Smooth muscle cell (in vitro differentiated cells): ENCODE measurements around the gene NRCAM. TPM values are rescaled to one million over a fixed set of nuclear protein-coding genes. Genes with fewer than 3 reads are reported as not detected.

Experiments
- DNase-seq: peaks from one replicate; lab custom pipeline; 2025; ENCODE audit not compliant: unreplicated experiment; lab: John Stamatoyannopoulos, UW
- H2AFZ ChIP-seq: fragments of 200-600 bp; sonication (generic); 2 replicates; pipeline ENCODE4 v1.6.0; 2016; ENCODE audit warnings: antibody characterized with exemption, low read depth, mild to moderate bottlenecking
- H3F3A ChIP-seq: fragments of 200-600 bp; sonication (generic); 2 replicates; pipeline ENCODE4 v1.6.0; 2017; ENCODE audit warnings: antibody characterized with exemption, low read depth
- H3K27ac ChIP-seq: fragments of 200-600 bp; sonication (generic); 2 replicates; pipeline ENCODE4 v1.5.1; 2016; ENCODE audit warnings: low read depth, mild to moderate bottlenecking
- H3K27me3 ChIP-seq: fragments of 200-600 bp; sonication (generic); 2 replicates; pipeline ENCODE4 v1.6.1; 2016; ENCODE audit warnings: low read depth, mild to moderate bottlenecking
- H3K36me3 ChIP-seq: fragments of 200-600 bp; sonication (generic); 2 replicates; pipeline ENCODE4 v1.5.1; 2016; ENCODE audit warnings: low read depth
- H3K4me1 ChIP-seq: fragments of 200-600 bp; sonication (generic); 2 replicates; pipeline ENCODE4 v1.5.1; 2016; ENCODE audit warnings: low read depth
- H3K4me2 ChIP-seq: fragments of 200-600 bp; sonication (generic); 2 replicates; pipeline ENCODE4 v1.6.0; 2016; ENCODE audit warnings: mild to moderate bottlenecking
- H3K4me3 ChIP-seq: fragments of 200-600 bp; sonication (generic); 2 replicates; pipeline ENCODE4 v1.5.1; 2016; ENCODE audit warnings: mild to moderate bottlenecking
- H3K79me2 ChIP-seq: fragments of 200-600 bp; sonication (generic); 2 replicates; pipeline ENCODE4 v1.6.0; 2016; ENCODE audit warnings: low read depth, mild to moderate bottlenecking
- H3K9ac ChIP-seq: fragments of 200-600 bp; sonication (generic); 2 replicates; pipeline ENCODE4 v1.6.0; 2016; ENCODE audit warnings: low read depth
- H3K9me3 ChIP-seq: fragments of 200-600 bp; sonication (generic); replicated peaks from 2 replicates; pipeline ENCODE4 v1.5.1; 2016; ENCODE audit warnings: low read depth
- H4K20me1 ChIP-seq: fragments of 200-600 bp; sonication (generic); 2 replicates; pipeline ENCODE4 v1.6.0; 2016; ENCODE audit warnings: low read depth
- WGBS: methylation state at CpG from one replicate; pipeline ENCODE4 v1.1.7; 2016; ENCODE audit warnings: low lambda C conversion rate; 5-methylcytosine and 5-hydroxymethylcytosine counted together
- polyA plus RNA-seq: library from polyadenylated mRNA; unstranded; fragments of >200 nt; fragmentation: Nextera tagmentation; extraction: Ambion mirVana; gene quantifications from 2 replicates; pipeline ENCODE4 v1.2.1, GENCODE V29; 2016
- total RNA-seq: library from RNA; depleted of rRNA; stranded (reverse); fragments of >200 nt; gene quantifications from 2 replicates; pipeline ENCODE4 v1.2.3, GENCODE V29; 2014
- TF ChIP-seq, protein P1 (sequence below): fragments of 200-600 bp; sonication (generic); IDR thresholded peaks from 2 replicates; pipeline ENCODE4 v1.5.1; 2017; ENCODE audit warnings: borderline replicate concordance, mild to moderate bottlenecking, antibody characterized with exemption; ENCODE audit not compliant: insufficient read depth, poor library complexity, severe bottlenecking

Gene NRCAM
- total and polyA plus RNA-seq, 2 experiments from 2014 or later: 0.49 TPM; not detected in 1

DNA sequence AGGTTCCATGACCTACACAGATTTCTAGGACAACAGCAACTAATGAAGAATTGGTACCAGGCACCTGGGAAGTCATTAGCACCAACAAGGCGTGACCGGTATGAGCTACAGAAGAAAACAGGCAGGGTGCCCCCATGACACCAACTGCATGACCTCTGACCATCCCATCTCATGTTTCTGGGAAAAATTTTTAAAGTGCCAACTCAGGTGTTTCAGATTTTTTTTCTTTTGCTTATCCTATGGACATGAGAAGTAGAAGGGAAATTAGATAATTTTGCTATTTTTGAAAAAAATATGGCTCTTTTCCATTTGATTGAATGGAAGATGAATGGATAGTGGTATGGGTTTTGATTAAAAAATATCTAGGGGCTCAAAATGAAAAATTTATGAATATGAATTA, 154.8 kb downstream of the NRCAM start:
- no peak overlapping the region for H3K9ac ChIP-seq
- H3K4me2 ChIP-seq: no peak overlapping the region
- no peaks in the 10 kb centered on the region for H3K27me3 ChIP-seq
- peaks cover 5% of the 10 kb centered on the region for H3K4me1 ChIP-seq
- no peaks in the 10 kb centered on the region for H3K36me3 ChIP-seq
- WGBS: 96% methylated on average over 2 of the region's 2 CpGs
- H3K79me2 ChIP-seq: no peaks in the 10 kb centered on the region
- no peak for DNase-seq
- H3K9me3 ChIP-seq: no peaks in the 10 kb centered on the region
- H3K27ac ChIP-seq: no peak overlapping the region
- no peak overlapping the region for H3K4me3 ChIP-seq
- no peaks in the 10 kb centered on the region for H4K20me1 ChIP-seq
- no peaks in the 10 kb centered on the region for H3F3A ChIP-seq
- no peak overlapping the region for H2AFZ ChIP-seq
- TF ChIP-seq, protein P1, sequence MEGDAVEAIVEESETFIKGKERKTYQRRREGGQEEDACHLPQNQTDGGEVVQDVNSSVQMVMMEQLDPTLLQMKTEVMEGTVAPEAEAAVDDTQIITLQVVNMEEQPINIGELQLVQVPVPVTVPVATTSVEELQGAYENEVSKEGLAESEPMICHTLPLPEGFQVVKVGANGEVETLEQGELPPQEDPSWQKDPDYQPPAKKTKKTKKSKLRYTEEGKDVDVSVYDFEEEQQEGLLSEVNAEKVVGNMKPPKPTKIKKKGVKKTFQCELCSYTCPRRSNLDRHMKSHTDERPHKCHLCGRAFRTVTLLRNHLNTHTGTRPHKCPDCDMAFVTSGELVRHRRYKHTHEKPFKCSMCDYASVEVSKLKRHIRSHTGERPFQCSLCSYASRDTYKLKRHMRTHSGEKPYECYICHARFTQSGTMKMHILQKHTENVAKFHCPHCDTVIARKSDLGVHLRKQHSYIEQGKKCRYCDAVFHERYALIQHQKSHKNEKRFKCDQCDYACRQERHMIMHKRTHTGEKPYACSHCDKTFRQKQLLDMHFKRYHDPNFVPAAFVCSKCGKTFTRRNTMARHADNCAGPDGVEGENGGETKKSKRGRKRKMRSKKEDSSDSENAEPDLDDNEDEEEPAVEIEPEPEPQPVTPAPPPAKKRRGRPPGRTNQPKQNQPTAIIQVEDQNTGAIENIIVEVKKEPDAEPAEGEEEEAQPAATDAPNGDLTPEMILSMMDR: no peak

GRCh38 chr7:108299251-108299973, 156.8 kb downstream of the NRCAM start:
- H3K36me3 ChIP-seq: no peaks in the 10 kb centered on the region
- no peak overlapping the region for H3K4me3 ChIP-seq
- no peaks in the 10 kb centered on the region for H4K20me1 ChIP-seq
- TF ChIP-seq, protein P1: no peak
- no peak overlapping the region for H3K27ac ChIP-seq
- 81% methylated on average over 8 of the region's 8 CpGs for WGBS
- H3K27me3 ChIP-seq: no peaks in the 10 kb centered on the region
- DNase-seq: no peak
- H3K4me1 ChIP-seq: peaks cover 17% of the 10 kb centered on the region
- no peaks in the 10 kb centered on the region for H3K79me2 ChIP-seq
- H3F3A ChIP-seq: no peaks in the 10 kb centered on the region
- no peaks in the 10 kb centered on the region for H3K9me3 ChIP-seq
- H3K4me2 ChIP-seq: no peak overlapping the region
- no peak overlapping the region for H3K9ac ChIP-seq
- H2AFZ ChIP-seq: no peak overlapping the region

DNA sequence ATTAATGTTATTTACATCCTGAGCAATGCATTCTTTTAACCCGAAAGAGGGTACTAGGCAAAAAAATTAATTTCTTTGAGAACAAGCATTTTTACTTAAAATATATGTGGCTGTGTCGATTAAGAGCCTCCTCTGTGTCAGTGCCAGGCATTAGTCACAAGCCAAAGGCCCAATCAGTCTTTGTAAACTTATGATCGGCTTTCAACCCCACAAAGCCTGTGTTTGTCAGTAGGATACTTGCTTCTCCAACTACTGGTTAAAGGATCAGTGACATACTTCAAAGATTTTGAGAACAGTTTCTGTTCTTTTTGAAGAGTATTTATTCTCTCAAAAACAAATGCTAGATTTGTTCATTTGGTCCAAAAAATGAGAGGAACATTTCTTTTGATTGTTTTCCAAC, 159.3 kb downstream of the NRCAM start:
- TF ChIP-seq, protein P1: no peak
- DNase-seq: no peak
- Histone ChIP-seq H3F3A (no peaks in the 10 kb centered on the region), H3K4me3 (no peak overlapping the region), H4K20me1 (no peaks in the 10 kb centered on the region), H3K79me2 (no peaks in the 10 kb centered on the region), H3K27me3 (no peaks in the 10 kb centered on the region), H3K9me3 (no peaks in the 10 kb centered on the region), H2AFZ (no peak overlapping the region), H3K9ac (no peak overlapping the region), H3K27ac (no peak overlapping the region), H3K4me1 (peaks cover 40% of the 10 kb centered on the region), H3K4me2 (no peak overlapping the region), H3K36me3 (no peaks in the 10 kb centered on the region)
- WGBS: 83% methylated on average over 3 of the region's 3 CpGs

DNA sequence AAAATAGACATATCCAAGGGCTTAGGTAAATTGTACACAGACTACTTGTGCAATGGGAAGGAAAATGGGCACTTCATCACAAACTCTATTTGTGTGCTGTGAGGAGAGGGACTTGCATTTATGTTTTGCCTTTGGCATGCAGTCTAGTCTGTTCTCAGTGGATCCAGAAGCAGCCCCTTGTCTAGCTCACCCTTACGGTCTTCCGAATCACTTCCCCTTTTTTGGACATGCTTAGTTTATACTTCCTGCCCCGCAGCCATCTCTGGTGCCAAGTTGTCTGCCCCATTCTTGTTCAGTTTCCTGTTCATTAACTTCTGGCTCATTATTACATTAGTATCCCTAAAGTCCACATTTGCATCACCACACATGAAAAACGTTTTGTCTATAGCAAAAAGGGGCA, 161.6 kb downstream of the NRCAM start:
- Histone ChIP-seq H3K27me3 (no peaks in the 10 kb centered on the region), H2AFZ (no peak overlapping the region), H3K4me3 (no peak overlapping the region), H4K20me1 (no peaks in the 10 kb centered on the region), H3K27ac (no peak overlapping the region), H3K4me2 (no peak overlapping the region), H3F3A (peaks cover 11% of the 10 kb centered on the region), H3K9me3 (no peaks in the 10 kb centered on the region), H3K9ac (no peak overlapping the region), H3K79me2 (no peaks in the 10 kb centered on the region), H3K36me3 (no peaks in the 10 kb centered on the region), H3K4me1 (peaks cover 63% of the 10 kb centered on the region)
- DNase-seq: no peak
- 62% methylated on average over 4 of the region's 4 CpGs for WGBS
- TF ChIP-seq, protein P1: no peak
